SHP77 treated with DMSO at 0.1 percent for 48 hours (cell line): ENCODE data around the gene NOTUM.
"Not testable (repeated sequence)": the region's sequence is repeated elsewhere in the genome, so short reads cannot be mapped to it uniquely, and the experiment has no call there.

Experiments
- DNase-seq: peaks from one replicate; lab custom pipeline; 2025; lab: John Stamatoyannopoulos, UW

Gene NOTUM

GRCh38 chr17:81923302-81924260 lies 37.4 kb downstream of the NOTUM start:
- no peak for DNase-seq

- no peak for DNase-seq
Observed at GRCh38 chr17:81922566-81923301, 38.3 kb downstream of the NOTUM start.

- no peak for DNase-seq
Observed at GRCh38 chr17:81921996-81922565, 38.9 kb downstream of the NOTUM start.

- DNase-seq = no peak
Observed at GRCh38 chr17:81921537-81921862, 39.5 kb downstream of the NOTUM start.

GRCh38 chr17:81920612-81921536 lies 40.1 kb downstream of the NOTUM start:
- no peak for DNase-seq

- DNase-seq = no peak
Observed at GRCh38 chr17:81918832-81919545, 42.0 kb downstream of the NOTUM start.

GRCh38 chr17:81918333-81918669 lies 42.7 kb downstream of the NOTUM start:
- not testable (repeated sequence) for DNase-seq

- DNase-seq = peak; percentile 67
Observed at GRCh38 chr17:81917565-81918332, 43.2 kb downstream of the NOTUM start, which contains the start of gene SIRT7. TSS of gene SIRT7 (minus strand) at chr17:81918176. CDS start at chr17:81918131, 45 bp downstream.

GRCh38 chr17:81916234-81917001 lies 44.6 kb downstream of the NOTUM start:
- DNase-seq = no peak

- DNase-seq = no peak
Observed at GRCh38 chr17:81915331-81915730, 45.7 kb downstream of the NOTUM start.

- no peak for DNase-seq
Observed at GRCh38 chr17:81914103-81914850, 46.7 kb downstream of the NOTUM start.

GRCh38 chr17:81913394-81914102 lies 47.4 kb downstream of the NOTUM start:
- DNase-seq = no peak

- DNase-seq = no peak
Observed at GRCh38 chr17:81912441-81913309, 48.3 kb downstream of the NOTUM start.

- no peak for DNase-seq
Observed at GRCh38 chr17:81911969-81912368, 49.0 kb downstream of the NOTUM start.

- DNase-seq = peak; percentile 82
Observed at GRCh38 chr17:81911277-81911961, 49.6 kb downstream of the NOTUM start, which contains the start of gene PCYT2. TSS of gene PCYT2 (minus strand) at chr17:81911399. CDS start at chr17:81911355, 44 bp downstream.

- DNase-seq = no peak
Observed at GRCh38 chr17:81910840-81911276, 50.1 kb downstream of the NOTUM start.
